ENCODE measurements around the gene ITGA11.

Gene ITGA11

DNA sequence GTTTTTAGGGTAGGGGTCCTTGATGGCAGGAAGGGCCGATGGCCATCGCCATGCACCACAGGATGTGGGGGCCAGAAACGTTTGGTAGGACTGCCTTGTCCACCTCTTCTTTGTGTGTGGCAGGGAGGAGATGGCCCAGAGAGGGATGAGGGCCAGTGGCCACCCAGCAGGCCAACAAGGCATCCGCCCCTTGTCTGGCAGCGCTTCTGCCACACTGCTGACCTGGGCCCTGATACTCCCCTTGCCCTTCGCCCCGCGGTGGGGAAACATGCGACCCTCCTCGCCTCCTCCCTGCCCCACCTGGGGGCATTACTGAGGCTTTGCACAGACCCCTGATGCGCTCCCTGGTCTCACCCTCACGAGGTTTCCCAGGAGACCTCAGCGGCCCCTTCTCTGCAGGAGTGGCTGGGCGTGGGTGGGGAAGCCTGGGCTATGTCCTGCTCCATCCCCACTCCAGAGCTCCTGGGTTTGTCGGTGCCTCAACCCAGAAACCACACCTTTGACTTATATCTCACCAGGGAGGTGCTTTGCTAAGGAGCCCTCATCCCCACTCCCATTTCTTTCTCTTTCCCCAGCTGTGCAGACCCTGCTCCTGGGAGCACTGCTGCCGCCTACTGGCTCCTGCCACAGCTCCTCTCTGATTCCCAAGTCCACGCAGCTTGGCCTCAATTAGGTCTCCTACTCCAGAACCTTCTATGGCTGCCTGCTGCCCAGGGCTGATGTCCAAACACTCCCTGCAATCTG is 115.7 kb downstream of the ITGA11 start:
- peak; percentile 43; the same call in 2 of the 3 replicates for ATAC-seq
- TF ChIP-seq, protein P1, sequence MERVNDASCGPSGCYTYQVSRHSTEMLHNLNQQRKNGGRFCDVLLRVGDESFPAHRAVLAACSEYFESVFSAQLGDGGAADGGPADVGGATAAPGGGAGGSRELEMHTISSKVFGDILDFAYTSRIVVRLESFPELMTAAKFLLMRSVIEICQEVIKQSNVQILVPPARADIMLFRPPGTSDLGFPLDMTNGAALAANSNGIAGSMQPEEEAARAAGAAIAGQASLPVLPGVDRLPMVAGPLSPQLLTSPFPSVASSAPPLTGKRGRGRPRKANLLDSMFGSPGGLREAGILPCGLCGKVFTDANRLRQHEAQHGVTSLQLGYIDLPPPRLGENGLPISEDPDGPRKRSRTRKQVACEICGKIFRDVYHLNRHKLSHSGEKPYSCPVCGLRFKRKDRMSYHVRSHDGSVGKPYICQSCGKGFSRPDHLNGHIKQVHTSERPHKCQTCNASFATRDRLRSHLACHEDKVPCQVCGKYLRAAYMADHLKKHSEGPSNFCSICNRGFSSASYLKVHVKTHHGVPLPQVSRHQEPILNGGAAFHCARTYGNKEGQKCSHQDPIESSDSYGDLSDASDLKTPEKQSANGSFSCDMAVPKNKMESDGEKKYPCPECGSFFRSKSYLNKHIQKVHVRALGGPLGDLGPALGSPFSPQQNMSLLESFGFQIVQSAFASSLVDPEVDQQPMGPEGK (CRISPR knock-in tag; IDR thresholded peaks at IDR 0.05; ENCODE audit: borderline replicate concordance): no peak
- TF ChIP-seq ZC3H10 (CRISPR knock-in tag; IDR thresholded peaks at IDR 0.05) (no peak), TOX (CRISPR knock-in tag; IDR thresholded peaks at IDR 0.05; ENCODE audit: borderline replicate concordance) (no peak), ZNF70 (CRISPR knock-in tag; IDR thresholded peaks at IDR 0.05) (no peak), ZNF8 (CRISPR knock-in tag; IDR thresholded peaks at IDR 0.05) (no peak), OSR1 (CRISPR knock-in tag; IDR thresholded peaks at IDR 0.05) (no peak), BACH2 (CRISPR knock-in tag; IDR thresholded peaks at IDR 0.05; ENCODE audit: borderline replicate concordance) (no peak), SNAI2 (CRISPR knock-in tag; IDR thresholded peaks at IDR 0.05) (no peak), ESRRG (CRISPR knock-in tag; IDR thresholded peaks at IDR 0.05) (no peak), ARNTL (CRISPR knock-in tag; IDR thresholded peaks at IDR 0.05; ENCODE audit: borderline replicate concordance, low read depth) (no peak), ISL1 (CRISPR knock-in tag; IDR thresholded peaks at IDR 0.05) (no peak), RARB (CRISPR knock-in tag; IDR thresholded peaks at IDR 0.05) (no peak), PPARA (CRISPR knock-in tag; IDR thresholded peaks at IDR 0.05; ENCODE audit: borderline replicate concordance) (no peak), ZFP30 (CRISPR knock-in tag; IDR thresholded peaks at IDR 0.05) (no peak), CREB5 (CRISPR knock-in tag; IDR thresholded peaks at IDR 0.05; ENCODE audit: low read depth) (no peak), POU6F1 (CRISPR knock-in tag; IDR thresholded peaks at IDR 0.05; ENCODE audit: borderline replicate concordance, low read depth) (no peak), ZNF565 (CRISPR knock-in tag; conservative IDR thresholded peaks at IDR 0.05; ENCODE audit: low read depth) (no peak), CSRNP3 (CRISPR knock-in tag; IDR thresholded peaks at IDR 0.05) (no peak), GLIS3 (CRISPR knock-in tag; IDR thresholded peaks at IDR 0.05) (no peak), TCF4 (CRISPR knock-in tag; IDR thresholded peaks at IDR 0.05; ENCODE audit: borderline replicate concordance) (no peak)

DNA sequence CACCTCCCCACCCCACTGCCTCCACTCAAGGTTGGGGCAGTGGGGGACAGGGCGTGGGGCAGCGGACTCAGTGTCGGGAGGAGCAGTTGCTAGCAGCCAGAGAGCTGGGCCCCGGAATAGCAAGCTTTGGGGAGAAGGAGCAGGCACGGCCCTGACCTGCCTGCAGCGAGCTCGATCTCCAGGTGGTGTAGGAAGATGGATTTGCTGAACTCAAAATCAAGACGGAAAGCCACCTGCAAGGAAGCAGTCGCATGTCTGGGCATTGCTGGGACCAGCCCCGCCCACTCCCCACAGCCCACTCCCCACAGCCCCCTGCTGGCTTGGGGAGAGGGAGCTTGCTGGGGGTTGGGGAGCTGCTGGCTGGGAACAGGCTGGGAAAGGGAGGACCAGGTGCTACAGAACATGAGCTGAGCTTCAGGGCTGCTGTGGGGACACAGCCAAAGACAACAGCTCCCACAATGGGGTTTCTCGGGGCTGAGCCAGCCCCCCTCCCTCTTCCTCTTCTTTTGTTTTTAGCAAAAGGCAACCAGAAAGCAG is 116.4 kb downstream of the ITGA11 start:
- no peak for TF ChIP-seq BACH2 (CRISPR knock-in tag; IDR thresholded peaks at IDR 0.05; ENCODE audit: borderline replicate concordance)
- TF ChIP-seq CREB5 (CRISPR knock-in tag; IDR thresholded peaks at IDR 0.05; ENCODE audit: low read depth): no peak
- no peak for TF ChIP-seq ZFP30 (CRISPR knock-in tag; IDR thresholded peaks at IDR 0.05)
- TF ChIP-seq RARB (CRISPR knock-in tag; IDR thresholded peaks at IDR 0.05): no peak
- no peak for TF ChIP-seq CSRNP3 (CRISPR knock-in tag; IDR thresholded peaks at IDR 0.05)
- no peak for TF ChIP-seq ESRRG (CRISPR knock-in tag; IDR thresholded peaks at IDR 0.05)
- no peak for TF ChIP-seq TCF4 (CRISPR knock-in tag; IDR thresholded peaks at IDR 0.05; ENCODE audit: borderline replicate concordance)
- no peak for TF ChIP-seq CSDC2 (CRISPR knock-in tag; IDR thresholded peaks at IDR 0.05)
- TF ChIP-seq OSR1 (CRISPR knock-in tag; IDR thresholded peaks at IDR 0.05): no peak
- TF ChIP-seq POU6F1 (CRISPR knock-in tag; IDR thresholded peaks at IDR 0.05; ENCODE audit: borderline replicate concordance, low read depth): no peak
- TF ChIP-seq ISL1 (CRISPR knock-in tag; IDR thresholded peaks at IDR 0.05): no peak
- TF ChIP-seq ZC3H10 (CRISPR knock-in tag; IDR thresholded peaks at IDR 0.05): no peak
- no peak for TF ChIP-seq SNAI2 (CRISPR knock-in tag; IDR thresholded peaks at IDR 0.05)
- TF ChIP-seq ARNTL (CRISPR knock-in tag; IDR thresholded peaks at IDR 0.05; ENCODE audit: borderline replicate concordance, low read depth): no peak
- no peak for ATAC-seq

Data from SK-N-SH treated with all-trans-retinoic acid at 6 μM for 48 hours (cell line).